ENCODE measurements around the gene CLIP2. TPM values are rescaled to one million over a fixed set of nuclear protein-coding genes. Genes with fewer than 3 reads are reported as not detected.
A peak's percentile ranks its signal among the peaks of the same experiment; 100 is the strongest.
"Not testable (repeated sequence)": the region's sequence is repeated elsewhere in the genome, so short reads cannot be mapped to it uniquely, and the experiment has no call there.

CLIP2 gene
- total RNA-seq, 1 donor from 2014 or later: 1.2 TPM

GRCh38 chr7:74395745-74396311 lies 106.6 kb downstream of the CLIP2 start:
- no peak overlapping the region for H3K4me3 Mint-ChIP-seq
- no peak overlapping the region for H3K27ac Mint-ChIP-seq
- intact Hi-C loops (cut with micrococcal nuclease): loop anchor here (10.0 kb wide), 1 partner anchor 91 kb away; no protein-coding TSS in a partner anchor
- no peaks in the 10 kb centered on the region for H3K27me3 Mint-ChIP-seq
- H3K4me1 Mint-ChIP-seq: no peaks in the 10 kb centered on the region
- H3K36me3 Mint-ChIP-seq (ENCODE audit: low read depth): no peaks in the 10 kb centered on the region
- H3K9me3 Mint-ChIP-seq: no peaks in the 10 kb centered on the region
- no peak for DNase-seq

- Mint-ChIP-seq H3K27me3 (no peaks in the 10 kb centered on the region), H3K4me3 (no peak overlapping the region), H3K4me1 (peaks cover 2% of the 10 kb centered on the region), H3K36me3 (ENCODE audit: low read depth) (no peaks in the 10 kb centered on the region), H3K27ac (no peak overlapping the region), H3K9me3 (no peaks in the 10 kb centered on the region)
- DNase-seq: no peak
- intact Hi-C loops (cut with micrococcal nuclease): loop anchor here (10.0 kb wide), 1 partner anchor 92 kb away; no protein-coding TSS in a partner anchor
These were observed 107.8 kb downstream of the CLIP2 start for GRCh38 chr7:74396993-74397392.

DNA sequence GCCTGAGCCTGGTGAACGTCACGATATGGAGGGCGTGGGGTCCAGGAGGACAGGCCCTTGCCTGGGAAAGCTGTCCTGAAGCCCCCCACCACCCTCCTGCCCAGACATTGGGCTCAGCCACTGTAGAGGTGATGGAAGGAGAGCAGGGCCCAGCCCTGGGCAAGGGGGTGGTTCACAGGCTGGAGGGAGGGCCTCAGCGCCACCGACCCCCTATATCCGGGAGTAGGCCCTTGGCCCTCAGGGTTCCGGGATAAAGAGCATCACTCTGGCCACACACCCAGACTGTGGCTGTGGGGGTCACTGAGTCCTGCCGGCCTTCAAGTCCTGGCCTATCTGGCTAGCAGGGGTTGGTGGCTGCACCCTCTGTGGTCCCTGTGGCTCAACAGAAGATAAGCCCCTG lies 109.2 kb downstream of the CLIP2 start:
- Mint-ChIP-seq H3K4me3 (no peak overlapping the region), H3K27me3 (no peaks in the 10 kb centered on the region), H3K9me3 (no peaks in the 10 kb centered on the region), H3K27ac (no peak overlapping the region), H3K4me1 (peaks cover 2% of the 10 kb centered on the region), H3K36me3 (ENCODE audit: low read depth) (no peaks in the 10 kb centered on the region)
- intact Hi-C loops (cut with micrococcal nuclease): loop anchor here (10.0 kb wide), 1 partner anchor 94 kb away; no protein-coding TSS in a partner anchor
- DNase-seq: no peak

DNA sequence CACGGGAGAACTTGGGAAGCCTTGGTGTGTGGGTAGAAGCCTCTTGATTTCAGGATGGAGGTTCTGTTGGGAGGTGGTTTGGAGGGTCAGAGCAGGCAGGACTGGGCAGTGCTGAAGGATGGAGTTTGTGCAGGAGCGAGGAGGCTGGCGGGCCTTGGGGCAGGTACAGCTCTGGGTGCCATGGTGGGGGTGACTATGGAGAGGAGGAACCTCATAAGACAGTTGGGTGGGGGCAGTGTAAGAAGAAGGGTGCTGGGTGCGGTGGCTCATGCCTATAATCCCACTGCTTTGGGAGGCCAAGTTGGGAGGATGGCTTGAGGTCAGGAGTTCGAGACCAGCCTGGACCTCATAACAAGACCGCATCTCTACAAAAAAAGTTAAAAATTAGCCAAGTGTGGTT lies 109.8 kb downstream of the CLIP2 start:
- DNase-seq: no peak
- no peaks in the 10 kb centered on the region for H3K36me3 Mint-ChIP-seq (ENCODE audit: low read depth)
- no peaks in the 10 kb centered on the region for H3K9me3 Mint-ChIP-seq
- H3K4me1 Mint-ChIP-seq: peaks cover 2% of the 10 kb centered on the region
- no peak overlapping the region for H3K27ac Mint-ChIP-seq
- H3K27me3 Mint-ChIP-seq: no peaks in the 10 kb centered on the region
- intact Hi-C loops (cut with micrococcal nuclease): loop anchor here (10.0 kb wide), 1 partner anchor 94 kb away; no protein-coding TSS in a partner anchor
- no peak overlapping the region for H3K4me3 Mint-ChIP-seq

DNA sequence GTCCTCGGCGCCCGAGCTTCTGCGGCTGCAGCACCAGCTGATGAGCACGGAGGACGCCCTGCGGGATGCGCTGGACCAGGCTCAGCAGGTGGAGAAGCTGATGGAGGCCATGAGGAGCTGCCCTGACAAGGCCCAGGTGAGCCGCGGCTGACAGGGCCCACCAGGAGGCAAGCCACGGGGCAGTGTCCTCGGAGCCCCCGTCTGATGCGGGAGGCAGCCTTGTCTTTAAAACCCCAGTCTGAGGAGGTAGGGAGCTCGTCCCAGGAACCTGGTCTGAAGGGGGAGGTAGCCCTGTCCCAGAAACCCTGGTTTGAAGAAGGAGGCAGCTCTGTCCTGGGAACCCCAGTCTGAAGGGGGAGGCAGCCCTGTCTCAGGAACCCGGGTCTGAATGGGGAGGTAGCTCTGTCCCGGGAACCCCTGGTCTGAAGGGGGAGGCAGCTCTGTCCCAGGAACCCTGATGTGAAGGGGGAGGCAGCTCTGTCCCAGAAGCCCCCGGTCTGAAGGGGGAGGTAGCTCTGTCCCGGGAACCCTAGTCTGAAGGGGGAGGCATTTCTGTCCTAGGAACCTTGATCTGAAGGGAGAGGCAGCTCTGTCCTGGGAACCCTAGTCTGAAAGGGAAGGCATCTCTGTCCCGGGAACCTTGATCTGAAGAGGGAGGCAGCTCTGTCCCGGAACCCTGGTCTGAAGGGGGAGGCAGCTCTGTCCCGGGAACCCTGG lies 111.4 kb downstream of the CLIP2 start:
- H3K9me3 Mint-ChIP-seq: no peaks in the 10 kb centered on the region
- H3K4me3 Mint-ChIP-seq: no peak overlapping the region
- no peak overlapping the region for H3K27ac Mint-ChIP-seq
- peaks cover 2% of the 10 kb centered on the region for H3K4me1 Mint-ChIP-seq
- no peaks in the 10 kb centered on the region for H3K36me3 Mint-ChIP-seq (ENCODE audit: low read depth)
- H3K27me3 Mint-ChIP-seq: no peaks in the 10 kb centered on the region
- intact Hi-C loops (cut with micrococcal nuclease): loop anchor here (1.0 kb wide), 2 partner anchors 194 to 332 kb away; no protein-coding TSS in a partner anchor
- no peak for DNase-seq

DNA sequence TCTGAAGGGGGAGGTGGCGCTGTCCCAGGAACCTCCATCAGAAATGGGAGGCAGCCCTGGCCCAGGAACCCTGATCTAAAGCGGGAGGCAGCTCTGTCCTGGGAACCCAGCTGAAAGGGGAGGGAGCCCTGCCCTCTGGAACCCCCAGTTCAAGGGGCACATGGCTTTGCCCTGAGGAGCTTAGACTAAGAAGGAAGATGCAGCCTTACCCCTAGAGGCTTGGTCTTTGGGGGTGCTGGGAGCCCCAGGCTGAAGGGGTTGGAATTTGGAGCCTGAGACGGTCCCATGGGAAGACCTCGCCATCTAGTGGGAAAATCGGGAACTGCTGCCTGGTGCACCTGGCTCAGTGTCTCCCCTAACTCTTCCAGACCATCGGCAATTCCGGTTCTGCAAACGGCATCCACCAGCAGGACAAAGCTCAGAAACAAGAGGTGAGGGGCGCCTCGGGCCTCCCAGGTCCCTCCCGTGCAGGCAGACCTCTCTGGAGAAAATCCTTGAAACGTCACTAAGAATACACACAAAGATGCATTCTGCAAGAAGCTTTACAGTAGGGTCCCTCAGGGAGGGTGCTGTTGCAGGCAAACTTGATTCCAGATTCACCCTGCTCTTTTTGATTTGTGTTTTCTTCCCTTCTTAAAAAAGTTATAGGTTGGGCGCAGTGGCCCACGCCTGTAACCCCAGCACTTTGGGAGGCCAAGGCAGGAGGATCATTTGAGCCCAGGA lies 112.1 kb downstream of the CLIP2 start:
- H3K27me3 Mint-ChIP-seq: no peaks in the 10 kb centered on the region
- H3K4me1 Mint-ChIP-seq: peaks cover 2% of the 10 kb centered on the region
- no peak overlapping the region for H3K27ac Mint-ChIP-seq
- no peaks in the 10 kb centered on the region for H3K9me3 Mint-ChIP-seq
- no peaks in the 10 kb centered on the region for H3K36me3 Mint-ChIP-seq (ENCODE audit: low read depth)
- DNase-seq: peak; percentile 92
- H3K4me3 Mint-ChIP-seq: no peak overlapping the region
- intact Hi-C loops (cut with micrococcal nuclease): loop anchor here (1.0 kb wide), 2 partner anchors 195 to 333 kb away; no protein-coding TSS in a partner anchor

- H3K27ac Mint-ChIP-seq, H3K4me1 Mint-ChIP-seq: not testable (repeated sequence)
These were observed 113.5 kb downstream of the CLIP2 start for GRCh38 chr7:74402668-74403067.

GRCh38 chr7:74403521-74404387 lies 114.5 kb downstream of the CLIP2 start:
- Mint-ChIP-seq H3K9me3 (no peaks in the 10 kb centered on the region), H3K36me3 (ENCODE audit: low read depth) (no peaks in the 10 kb centered on the region), H3K27ac (no peak overlapping the region), H3K4me3 (no peak overlapping the region), H3K27me3 (no peaks in the 10 kb centered on the region), H3K4me1 (peaks cover 2% of the 10 kb centered on the region)
- intact Hi-C loops (cut with micrococcal nuclease): no loop called here
- no peak for DNase-seq

More at GRCh38 chr7:74402668-74403067, 113.5 kb downstream of the CLIP2 start:
- H3K4me3 Mint-ChIP-seq; H3K9me3 Mint-ChIP-seq; intact Hi-C loops (cut with micrococcal nuclease); DNase-seq; H3K27me3 Mint-ChIP-seq; H3K36me3 Mint-ChIP-seq (ENCODE audit: low read depth): not testable (repeated sequence)

- DNase-seq: no peak
- no peak overlapping the region for H3K4me3 Mint-ChIP-seq
These were observed 115.1 kb downstream of the CLIP2 start for GRCh38 chr7:74404388-74404700.

DNA sequence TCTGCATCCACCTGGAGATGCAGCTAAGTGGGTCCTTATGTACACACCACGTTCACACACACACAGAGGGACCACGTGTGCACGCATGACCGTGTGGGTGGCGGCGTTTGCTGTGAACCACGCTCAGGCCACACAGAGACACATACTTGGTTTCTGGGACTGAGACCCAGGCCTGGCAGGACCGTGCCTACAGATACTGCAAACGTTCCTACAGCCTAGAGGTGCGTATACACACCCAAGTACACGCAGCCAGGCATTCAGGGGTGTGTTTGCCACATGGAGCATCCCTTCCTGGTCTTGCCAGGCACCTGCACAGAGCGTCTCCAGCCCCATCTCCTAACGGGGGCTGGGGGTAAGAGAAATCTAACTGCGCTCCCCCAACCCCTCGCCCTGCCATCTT lies 115.5 kb downstream of the CLIP2 start:
- no peaks in the 10 kb centered on the region for H3K36me3 Mint-ChIP-seq (ENCODE audit: low read depth)
- peaks cover 4% of the 10 kb centered on the region for H3K4me1 Mint-ChIP-seq
- H3K4me3 Mint-ChIP-seq: no peak overlapping the region
- no peaks in the 10 kb centered on the region for H3K27me3 Mint-ChIP-seq
- intact Hi-C loops (cut with micrococcal nuclease): no loop called here
- no peaks in the 10 kb centered on the region for H3K9me3 Mint-ChIP-seq
- no peak overlapping the region for H3K27ac Mint-ChIP-seq
- no peak for DNase-seq

More at GRCh38 chr7:74404388-74404700, 115.1 kb downstream of the CLIP2 start:
- no peak overlapping the region for H3K27ac Mint-ChIP-seq
- peaks cover 2% of the 10 kb centered on the region for H3K4me1 Mint-ChIP-seq
- H3K9me3 Mint-ChIP-seq: no peaks in the 10 kb centered on the region
- H3K36me3 Mint-ChIP-seq (ENCODE audit: low read depth): no peaks in the 10 kb centered on the region
- no peaks in the 10 kb centered on the region for H3K27me3 Mint-ChIP-seq
- intact Hi-C loops (cut with micrococcal nuclease): no loop called here

DNA sequence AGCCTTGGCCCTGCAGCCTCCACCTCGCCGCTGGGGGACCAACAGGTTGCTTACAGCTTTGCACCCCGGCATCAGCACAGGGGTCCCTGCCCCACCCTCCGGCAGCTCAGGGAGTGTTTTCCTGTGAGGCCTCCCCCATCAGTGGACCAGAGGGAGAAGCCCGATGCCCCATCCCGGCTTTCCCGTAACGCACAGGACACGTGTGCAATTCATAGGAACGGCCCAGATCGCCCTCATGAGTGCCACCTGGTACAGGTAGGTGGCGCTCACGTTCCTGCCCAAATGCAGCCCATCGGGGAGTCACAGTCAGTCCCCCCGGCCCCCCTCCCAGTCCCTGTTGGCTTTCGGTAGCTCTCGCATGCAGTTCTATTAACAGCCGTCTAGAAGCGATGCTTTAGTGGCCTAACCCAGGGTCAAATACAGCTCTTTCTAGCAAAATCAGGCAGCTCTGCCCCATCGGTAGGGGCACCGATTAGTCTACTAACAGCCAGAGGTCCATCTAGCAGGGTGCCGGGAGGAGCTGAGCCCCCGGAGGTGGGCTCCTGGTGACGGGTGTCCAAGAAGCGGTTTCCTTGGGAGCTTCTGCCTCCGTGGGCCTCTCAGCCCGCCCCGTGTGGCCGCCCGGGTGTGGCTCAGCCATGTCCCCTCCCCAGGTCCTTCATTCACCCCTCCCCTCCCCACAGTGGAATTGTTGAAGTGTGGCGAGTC lies 116.1 kb downstream of the CLIP2 start:
- no peaks in the 10 kb centered on the region for H3K9me3 Mint-ChIP-seq
- no peak for DNase-seq
- H3K27me3 Mint-ChIP-seq: no peaks in the 10 kb centered on the region
- no peak overlapping the region for H3K27ac Mint-ChIP-seq
- intact Hi-C loops (cut with micrococcal nuclease): no loop called here
- H3K36me3 Mint-ChIP-seq (ENCODE audit: low read depth): no peaks in the 10 kb centered on the region
- no peak overlapping the region for H3K4me3 Mint-ChIP-seq
- H3K4me1 Mint-ChIP-seq: peaks cover 5% of the 10 kb centered on the region

GRCh38 chr7:74405899-74406512 lies 116.8 kb downstream of the CLIP2 start:
- DNase-seq: no peak
- no peaks in the 10 kb centered on the region for H3K9me3 Mint-ChIP-seq
- H3K27ac Mint-ChIP-seq: no peak overlapping the region
- peaks cover 5% of the 10 kb centered on the region for H3K4me1 Mint-ChIP-seq
- H3K36me3 Mint-ChIP-seq (ENCODE audit: low read depth): no peaks in the 10 kb centered on the region
- no peak overlapping the region for H3K4me3 Mint-ChIP-seq
- peaks cover 3% of the 10 kb centered on the region for H3K27me3 Mint-ChIP-seq
- intact Hi-C loops (cut with micrococcal nuclease): no loop called here

DNA sequence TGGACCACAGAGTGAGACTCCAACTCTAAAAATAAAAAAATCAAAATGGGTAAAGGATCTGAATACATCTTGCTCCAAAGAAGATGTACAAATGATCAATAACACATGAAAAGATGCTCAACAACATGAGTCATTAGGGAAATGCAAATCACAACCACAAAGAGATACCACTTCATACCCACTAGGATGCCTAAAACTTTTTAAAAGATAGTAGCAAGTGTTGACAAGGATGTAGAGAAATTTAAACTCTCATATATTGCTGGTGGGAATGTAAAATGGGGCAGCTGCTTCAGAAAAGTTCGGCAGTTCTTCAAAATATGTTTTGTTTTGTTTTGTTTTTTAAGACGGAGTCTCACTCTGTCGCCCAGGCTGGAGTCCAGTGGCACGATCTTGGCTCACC lies 118.8 kb downstream of the CLIP2 start:
- H3K4me3 Mint-ChIP-seq: no peak overlapping the region

More for the DNA sequence above, 118.8 kb downstream of the CLIP2 start:
- Mint-ChIP-seq H3K27ac (no peak overlapping the region), H3K36me3 (ENCODE audit: low read depth) (no peaks in the 10 kb centered on the region), H3K4me1 (peaks cover 3% of the 10 kb centered on the region), H3K9me3 (no peaks in the 10 kb centered on the region), H3K27me3 (peaks cover 3% of the 10 kb centered on the region)
- intact Hi-C loops (cut with micrococcal nuclease): no loop called here
- no peak for DNase-seq

Data from activated CD4-positive, alpha-beta T cell treated with anti-CD3 and anti-CD28 coated beads, Interleukin-2, amount 10 ng/mL, durations not matched to agents 24 days and 14 days (primary cell).